ENCODE data around the gene CTAG1A. TPM values are rescaled to one million over a fixed set of nuclear protein-coding genes. Genes with fewer than 3 reads are reported as not detected.
"Not testable (repeated sequence)": the region's sequence is repeated elsewhere in the genome, so short reads cannot be mapped to it uniquely, and the experiment has no call there.

CTAG1A gene
- total RNA-seq, 4 donors from 2014 or later, result not detected

DNA sequence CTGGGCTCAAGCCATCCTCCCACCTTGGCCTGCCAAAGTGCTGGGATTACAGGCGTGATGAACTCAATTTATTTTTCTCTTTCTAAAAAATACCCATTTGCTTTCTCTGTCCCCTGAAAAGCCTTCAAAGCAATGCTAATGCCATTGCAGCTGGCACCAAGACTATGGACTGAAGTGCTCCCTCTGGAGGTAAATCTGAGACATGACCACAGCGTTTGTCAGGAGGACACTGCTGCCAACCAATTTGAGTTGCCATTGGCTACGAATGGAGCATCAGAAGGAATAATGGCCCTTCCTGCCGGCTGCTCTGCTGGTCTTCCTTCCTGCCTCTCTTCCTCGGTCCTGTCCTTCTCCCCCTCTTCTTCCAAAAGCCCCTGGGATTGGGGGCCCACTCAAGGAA is 9.9 kb upstream of the CTAG1A start:
- H3K4me1 ChIP-seq; H3K4me3 ChIP-seq; H3K27me3 ChIP-seq; H3K36me3 ChIP-seq; DNase-seq; H3K27ac ChIP-seq; H3K9me3 ChIP-seq; intact Hi-C loops (cut with DNase I; ENCODE audit: low total_unique reads): not testable (repeated sequence)

DNA sequence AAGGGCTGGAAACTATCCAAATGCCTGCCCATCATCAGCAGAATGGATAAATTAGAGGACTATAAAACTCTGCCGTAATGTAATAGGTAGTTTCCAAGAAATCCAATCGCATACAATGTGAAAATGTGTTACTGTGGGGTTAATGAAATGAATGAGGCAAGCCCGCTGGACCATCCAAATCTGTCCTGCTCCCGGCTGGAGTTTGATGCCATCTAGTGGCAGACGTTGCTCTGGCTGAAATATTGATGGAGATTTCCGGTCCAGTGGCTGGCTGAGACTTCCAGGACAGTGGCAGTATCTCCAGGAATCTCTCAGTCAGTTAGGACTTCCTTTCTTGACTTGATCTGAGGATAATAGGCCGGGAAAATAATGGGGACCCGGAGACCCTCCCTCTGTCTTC is 1.9 kb upstream of the CTAG1A start:
- H3K27me3 ChIP-seq; H3K9me3 ChIP-seq; DNase-seq; H3K4me3 ChIP-seq; H3K27ac ChIP-seq; intact Hi-C loops (cut with DNase I; ENCODE audit: low total_unique reads); H3K4me1 ChIP-seq; H3K36me3 ChIP-seq: not testable (repeated sequence)

DNA sequence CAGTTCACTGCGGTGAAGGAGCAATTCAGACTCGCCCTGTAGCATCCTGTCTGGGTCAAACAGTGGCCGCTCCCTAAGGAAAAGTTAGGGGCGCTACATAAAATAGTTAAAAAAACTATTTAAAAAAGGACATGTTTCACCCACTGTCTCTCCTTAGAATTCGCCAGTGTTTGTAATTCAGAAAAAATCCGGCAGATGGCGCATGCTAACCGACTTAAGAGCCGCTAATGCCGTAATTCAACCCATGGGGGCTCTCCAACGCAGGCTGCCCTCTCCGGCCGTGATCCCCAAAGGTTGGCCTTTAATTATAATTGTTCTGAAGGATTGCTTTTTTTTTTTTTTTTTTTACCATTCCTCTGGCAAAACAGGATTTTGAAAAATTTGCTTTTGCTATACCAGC is 5.5 kb downstream of the CTAG1A start:
- DNase-seq; H3K36me3 ChIP-seq; intact Hi-C loops (cut with DNase I; ENCODE audit: low total_unique reads); H3K27me3 ChIP-seq; H3K9me3 ChIP-seq; H3K4me1 ChIP-seq; H3K4me3 ChIP-seq; H3K27ac ChIP-seq: not testable (repeated sequence)

DNA sequence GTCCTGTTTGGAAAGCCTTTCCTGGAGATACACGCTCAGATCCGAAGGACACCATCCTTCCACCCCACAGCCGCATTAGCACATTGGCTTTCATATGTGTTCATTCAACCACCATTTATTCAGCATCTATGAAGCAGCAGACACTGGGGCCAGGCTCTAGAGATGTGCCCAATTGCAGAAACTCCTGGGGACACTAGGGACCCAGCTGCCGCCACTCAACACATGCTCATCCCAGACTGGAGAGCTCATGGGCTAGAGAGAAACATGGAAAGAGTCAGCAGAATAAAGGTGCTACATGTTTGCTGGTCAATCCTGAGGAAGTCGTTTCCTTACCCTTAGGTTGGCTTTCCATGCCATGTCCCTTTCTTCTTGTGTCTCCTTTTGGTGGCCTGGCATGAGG is 7.6 kb downstream of the CTAG1A start:
- no peaks in the 10 kb centered on the region for H3K36me3 ChIP-seq
- no peaks in the 10 kb centered on the region for H3K27me3 ChIP-seq
- intact Hi-C loops (cut with DNase I; ENCODE audit: low total_unique reads), result no loop called here
- no peaks in the 10 kb centered on the region for H3K4me1 ChIP-seq
- TF ChIP-seq, protein P1, sequence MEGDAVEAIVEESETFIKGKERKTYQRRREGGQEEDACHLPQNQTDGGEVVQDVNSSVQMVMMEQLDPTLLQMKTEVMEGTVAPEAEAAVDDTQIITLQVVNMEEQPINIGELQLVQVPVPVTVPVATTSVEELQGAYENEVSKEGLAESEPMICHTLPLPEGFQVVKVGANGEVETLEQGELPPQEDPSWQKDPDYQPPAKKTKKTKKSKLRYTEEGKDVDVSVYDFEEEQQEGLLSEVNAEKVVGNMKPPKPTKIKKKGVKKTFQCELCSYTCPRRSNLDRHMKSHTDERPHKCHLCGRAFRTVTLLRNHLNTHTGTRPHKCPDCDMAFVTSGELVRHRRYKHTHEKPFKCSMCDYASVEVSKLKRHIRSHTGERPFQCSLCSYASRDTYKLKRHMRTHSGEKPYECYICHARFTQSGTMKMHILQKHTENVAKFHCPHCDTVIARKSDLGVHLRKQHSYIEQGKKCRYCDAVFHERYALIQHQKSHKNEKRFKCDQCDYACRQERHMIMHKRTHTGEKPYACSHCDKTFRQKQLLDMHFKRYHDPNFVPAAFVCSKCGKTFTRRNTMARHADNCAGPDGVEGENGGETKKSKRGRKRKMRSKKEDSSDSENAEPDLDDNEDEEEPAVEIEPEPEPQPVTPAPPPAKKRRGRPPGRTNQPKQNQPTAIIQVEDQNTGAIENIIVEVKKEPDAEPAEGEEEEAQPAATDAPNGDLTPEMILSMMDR (IDR thresholded peaks at IDR 0.05), result no peak
- no peak for TF ChIP-seq POLR2A (IDR thresholded peaks at IDR 0.05)
- no peak overlapping the region for H3K4me3 ChIP-seq
- DNase-seq, result no peak
- H3K27ac ChIP-seq, result no peak overlapping the region
- no peaks in the 10 kb centered on the region for H3K9me3 ChIP-seq

DNA sequence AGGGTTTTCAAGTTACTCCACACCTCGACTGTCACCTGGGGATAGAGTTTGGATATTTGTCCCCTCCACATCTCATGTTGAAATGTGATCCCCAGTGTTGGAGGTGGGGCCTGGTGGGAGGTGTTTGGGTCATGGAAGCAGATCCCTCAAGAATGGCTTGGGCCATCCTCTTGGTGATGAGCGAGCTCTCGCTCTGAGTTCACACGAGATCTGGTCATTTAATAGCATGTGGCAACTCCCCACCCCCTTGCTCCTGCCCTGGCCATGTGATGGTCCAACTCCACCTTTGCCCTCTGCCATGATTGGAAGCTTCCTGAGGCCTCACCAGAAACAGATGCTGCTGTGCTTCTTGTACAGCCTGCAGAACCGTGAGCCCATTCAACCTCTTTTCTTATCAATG is 8.3 kb downstream of the CTAG1A start:
- Histone ChIP-seq H3K27me3 (no peaks in the 10 kb centered on the region), H3K36me3 (no peaks in the 10 kb centered on the region), H3K27ac (no peak overlapping the region), H3K4me3 (no peak overlapping the region), H3K9me3 (no peaks in the 10 kb centered on the region), H3K4me1 (no peaks in the 10 kb centered on the region)
- TF ChIP-seq POLR2A (IDR thresholded peaks at IDR 0.05), result no peak
- TF ChIP-seq, protein P1 (IDR thresholded peaks at IDR 0.05), result no peak
- intact Hi-C loops (cut with DNase I; ENCODE audit: low total_unique reads), result no loop called here
- no peak for DNase-seq

DNA sequence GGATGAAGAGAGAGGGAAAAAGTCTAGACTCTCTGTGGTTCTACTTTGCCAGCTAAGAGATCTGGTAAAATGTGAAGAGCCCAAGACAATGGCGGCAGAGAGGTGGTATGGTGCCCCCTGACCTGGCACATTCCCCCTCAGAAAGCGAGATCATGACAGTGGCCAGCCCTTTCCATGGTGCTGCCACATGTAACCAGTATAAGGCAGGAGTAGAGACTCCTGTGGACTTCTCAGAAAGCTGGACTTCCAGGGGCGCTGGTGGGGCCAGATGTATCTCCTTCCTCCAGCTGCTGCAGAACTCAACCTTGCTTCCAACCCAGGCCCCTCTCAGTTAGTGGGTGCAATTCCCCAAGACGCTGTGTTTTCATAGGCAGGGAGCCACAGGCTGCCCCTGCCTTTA is 9.6 kb downstream of the CTAG1A start:
- H3K9me3 ChIP-seq, result no peaks in the 10 kb centered on the region
- DNase-seq, result no peak
- no peak overlapping the region for H3K4me3 ChIP-seq
- TF ChIP-seq POLR2A (IDR thresholded peaks at IDR 0.05), result no peak
- TF ChIP-seq, protein P1 (IDR thresholded peaks at IDR 0.05), result no peak
- no peaks in the 10 kb centered on the region for H3K27me3 ChIP-seq
- no peaks in the 10 kb centered on the region for H3K36me3 ChIP-seq
- H3K4me1 ChIP-seq, result no peaks in the 10 kb centered on the region
- no peak overlapping the region for H3K27ac ChIP-seq
- intact Hi-C loops (cut with DNase I; ENCODE audit: low total_unique reads), result no loop called here

DNA sequence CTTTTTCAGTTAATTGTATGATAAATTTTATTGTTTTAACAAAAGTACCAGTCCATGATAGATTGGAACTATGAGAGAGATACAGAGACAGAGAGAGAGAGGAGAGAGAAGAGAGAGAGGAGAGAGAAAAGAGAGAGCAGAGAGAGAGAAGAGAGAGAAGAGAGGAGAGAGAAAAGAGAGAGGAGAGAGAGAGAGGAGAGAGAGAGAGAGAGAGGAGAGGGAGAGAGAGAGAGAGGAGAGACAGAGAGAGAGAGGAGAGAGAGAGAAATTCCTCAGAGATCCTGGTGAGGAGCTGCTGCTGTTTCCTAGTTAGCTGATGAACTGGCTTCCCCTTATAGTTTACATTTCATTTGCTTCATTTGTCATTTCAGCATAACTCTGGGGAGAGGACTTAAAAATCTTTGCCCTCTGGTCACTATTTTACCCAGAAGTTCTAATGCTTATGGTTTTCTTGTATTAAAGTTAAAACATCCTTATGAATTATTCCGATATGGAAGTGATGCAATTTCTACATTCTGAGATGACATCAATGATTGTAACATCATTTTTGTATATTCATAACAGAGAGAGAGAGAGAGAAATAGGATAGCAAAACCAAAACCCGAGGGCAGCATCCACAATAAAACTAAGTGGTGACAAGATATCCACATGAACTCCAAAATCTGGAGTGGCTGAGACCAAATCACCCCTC is 10.8 kb downstream of the CTAG1A start:
- Histone ChIP-seq H3K4me1 (no peaks in the 10 kb centered on the region), H3K27ac (no peak overlapping the region), H3K4me3 (no peak overlapping the region), H3K9me3 (no peaks in the 10 kb centered on the region), H3K27me3 (no peaks in the 10 kb centered on the region), H3K36me3 (no peaks in the 10 kb centered on the region)
- intact Hi-C loops (cut with DNase I; ENCODE audit: low total_unique reads), result no loop called here
- DNase-seq, result no peak
- no peak for TF ChIP-seq POLR2A (IDR thresholded peaks at IDR 0.05)
- TF ChIP-seq, protein P1 (IDR thresholded peaks at IDR 0.05), result no peak

Data from uterus (tissue), 4 donors.